ENCODE data around the gene CNOT6L.
"Not testable (repeated sequence)": the region's sequence is repeated elsewhere in the genome, so short reads cannot be mapped to it uniquely, and the experiment has no call there.

The CNOT6L gene

GRCh38 chr4:77740480-77740879 lies 78.7 kb downstream of the CNOT6L start:
- no peak overlapping the region for H3K4me3 ChIP-seq (ENCODE audit: low read depth, low read length)
- TF ChIP-seq, protein P1, sequence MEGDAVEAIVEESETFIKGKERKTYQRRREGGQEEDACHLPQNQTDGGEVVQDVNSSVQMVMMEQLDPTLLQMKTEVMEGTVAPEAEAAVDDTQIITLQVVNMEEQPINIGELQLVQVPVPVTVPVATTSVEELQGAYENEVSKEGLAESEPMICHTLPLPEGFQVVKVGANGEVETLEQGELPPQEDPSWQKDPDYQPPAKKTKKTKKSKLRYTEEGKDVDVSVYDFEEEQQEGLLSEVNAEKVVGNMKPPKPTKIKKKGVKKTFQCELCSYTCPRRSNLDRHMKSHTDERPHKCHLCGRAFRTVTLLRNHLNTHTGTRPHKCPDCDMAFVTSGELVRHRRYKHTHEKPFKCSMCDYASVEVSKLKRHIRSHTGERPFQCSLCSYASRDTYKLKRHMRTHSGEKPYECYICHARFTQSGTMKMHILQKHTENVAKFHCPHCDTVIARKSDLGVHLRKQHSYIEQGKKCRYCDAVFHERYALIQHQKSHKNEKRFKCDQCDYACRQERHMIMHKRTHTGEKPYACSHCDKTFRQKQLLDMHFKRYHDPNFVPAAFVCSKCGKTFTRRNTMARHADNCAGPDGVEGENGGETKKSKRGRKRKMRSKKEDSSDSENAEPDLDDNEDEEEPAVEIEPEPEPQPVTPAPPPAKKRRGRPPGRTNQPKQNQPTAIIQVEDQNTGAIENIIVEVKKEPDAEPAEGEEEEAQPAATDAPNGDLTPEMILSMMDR (IDR thresholded peaks at IDR 0.05; ENCODE audit: borderline replicate concordance, insufficient read depth, low read depth, low read length), result no peak

GRCh38 chr4:77734928-77735327 lies 84.2 kb downstream of the CNOT6L start:
- no peak overlapping the region for H3K4me3 ChIP-seq (ENCODE audit: low read depth, low read length)
- TF ChIP-seq, protein P1 (IDR thresholded peaks at IDR 0.05; ENCODE audit: borderline replicate concordance, insufficient read depth, low read depth, low read length), result no peak

DNA sequence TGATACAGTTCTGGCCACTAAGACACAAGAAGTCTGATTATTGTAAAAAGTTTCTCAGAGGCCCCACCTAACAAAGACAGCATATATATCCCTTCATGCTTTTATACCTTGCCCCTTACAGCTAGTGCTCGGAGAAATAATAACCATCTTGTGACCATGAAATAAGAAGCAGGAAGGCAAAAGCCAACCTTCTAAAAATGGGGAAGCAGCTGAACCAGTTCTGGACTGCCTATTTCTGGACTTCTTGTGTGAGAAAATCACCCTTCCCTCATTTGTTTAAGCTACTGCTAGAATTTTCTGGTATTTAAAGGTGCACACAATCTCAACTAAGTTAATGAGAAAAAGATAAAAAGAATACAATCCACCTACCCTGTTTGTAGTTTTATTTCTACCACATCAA lies 87.5 kb downstream of the CNOT6L start:
- TF ChIP-seq, protein P1 (IDR thresholded peaks at IDR 0.05; ENCODE audit: borderline replicate concordance, insufficient read depth, low read depth, low read length), result no peak

DNA sequence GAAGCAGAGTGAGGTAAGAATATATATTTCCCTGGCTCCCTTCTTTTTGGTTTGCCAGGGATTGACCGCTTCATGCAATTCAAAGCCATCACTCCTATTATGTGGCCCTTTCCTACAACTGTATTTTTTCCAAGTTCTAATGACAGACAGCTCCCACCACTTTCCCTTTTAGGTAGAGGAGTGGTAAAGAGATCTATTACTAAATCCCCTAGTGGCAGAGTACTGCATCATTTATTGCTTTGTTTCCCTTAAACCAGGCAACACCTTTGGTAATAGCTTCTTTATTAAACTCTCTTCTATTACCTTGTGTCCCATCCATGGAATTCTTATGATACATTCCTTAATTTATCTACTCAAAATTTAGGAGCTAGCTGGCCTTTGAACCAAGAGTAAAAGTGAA lies 90.7 kb downstream of the CNOT6L start:
- H3K4me3 ChIP-seq (ENCODE audit: low read depth, low read length), result no peak overlapping the region
- TF ChIP-seq, protein P1 (IDR thresholded peaks at IDR 0.05; ENCODE audit: borderline replicate concordance, insufficient read depth, low read depth, low read length), result no peak

More for the DNA sequence above, 87.5 kb downstream of the CNOT6L start:
- no peak overlapping the region for H3K4me3 ChIP-seq (ENCODE audit: low read depth, low read length)

DNA sequence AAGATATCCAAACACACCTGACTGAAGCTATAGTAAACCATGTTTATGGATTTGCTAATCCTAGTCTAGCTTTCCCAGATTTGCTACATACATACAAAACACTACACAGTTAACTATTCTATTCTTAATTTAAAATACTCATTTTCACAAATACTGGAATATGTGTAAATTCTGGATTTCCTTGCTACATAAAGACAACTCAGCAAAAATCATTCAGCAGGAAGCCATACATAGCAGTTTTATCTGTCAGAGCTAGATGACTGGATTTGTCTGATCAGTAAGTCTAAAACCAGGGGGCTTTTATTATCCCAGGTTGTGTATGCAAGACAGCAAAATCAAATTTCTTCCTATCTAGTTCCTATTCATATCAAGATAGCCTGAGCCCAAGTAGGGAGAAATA lies 98.1 kb downstream of the CNOT6L start:
- no peak overlapping the region for H3K4me3 ChIP-seq (ENCODE audit: low read depth, low read length)
- TF ChIP-seq, protein P1 (IDR thresholded peaks at IDR 0.05; ENCODE audit: borderline replicate concordance, insufficient read depth, low read depth, low read length), result no peak

DNA sequence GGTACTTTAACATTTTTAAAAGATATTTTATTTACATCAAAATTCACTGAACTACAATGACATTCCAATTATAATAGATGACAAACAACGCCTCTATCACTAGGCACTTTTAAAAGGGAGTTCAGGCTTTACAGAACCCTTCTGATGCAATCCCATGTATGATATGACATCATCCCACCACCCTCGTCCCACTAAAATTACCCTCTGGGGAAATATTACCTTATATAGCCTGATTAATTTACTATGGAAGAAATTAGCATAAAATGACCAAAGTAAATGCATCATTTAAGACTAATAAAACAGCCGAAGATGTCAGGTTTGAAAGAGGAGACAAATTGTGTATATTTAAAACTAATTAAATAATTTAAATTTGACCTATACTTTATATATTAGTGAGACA lies 100.7 kb downstream of the CNOT6L start:
- H3K4me3 ChIP-seq (ENCODE audit: low read depth, low read length), result not testable (repeated sequence)

DNA sequence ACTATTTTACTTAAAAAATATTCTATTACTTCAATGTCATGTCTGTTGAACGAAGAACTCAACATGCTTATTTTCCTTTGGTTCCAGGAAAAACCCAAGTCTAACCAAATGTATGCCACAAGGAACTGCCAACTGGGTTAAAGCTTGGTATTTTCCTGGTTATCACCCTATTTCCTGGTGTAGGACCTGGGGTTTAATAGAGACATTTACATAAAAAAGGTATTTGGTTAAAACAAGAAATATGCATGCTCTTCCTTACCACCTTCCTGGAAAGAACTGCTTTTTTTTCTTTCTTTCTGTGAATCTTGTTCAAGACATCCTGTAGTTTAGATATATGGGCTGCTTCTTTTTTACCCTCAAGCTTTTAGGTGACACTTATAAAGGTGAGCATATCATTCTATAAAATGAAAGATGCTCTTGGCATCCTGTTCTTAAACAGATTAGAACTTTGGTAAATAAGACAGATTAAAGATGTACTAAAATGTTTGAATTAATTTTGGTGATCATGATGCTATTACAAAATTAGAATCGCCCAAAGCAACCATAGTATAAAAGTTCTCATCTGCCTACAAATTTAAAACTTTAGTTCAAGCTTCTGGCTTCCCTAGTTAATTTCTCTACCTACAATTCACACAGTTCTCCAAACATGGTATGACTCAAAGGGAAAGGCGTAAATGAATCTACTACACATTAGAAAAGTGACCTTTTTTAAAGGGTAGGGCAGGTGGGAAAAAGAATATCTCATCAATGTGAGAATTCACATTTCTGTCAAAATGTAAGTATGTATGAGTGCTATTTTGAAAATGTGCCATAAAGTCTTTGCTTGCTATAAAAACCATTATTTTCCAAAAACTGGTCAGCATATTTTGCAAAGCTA lies 103.5 kb downstream of the CNOT6L start:
- TF ChIP-seq, protein P1 (IDR thresholded peaks at IDR 0.05; ENCODE audit: borderline replicate concordance, insufficient read depth, low read depth, low read length), result no peak
- no peak overlapping the region for H3K4me3 ChIP-seq (ENCODE audit: low read depth, low read length)

Measured in GM12875 (cell line).